NCI-H2171 treated with DMSO at 0.1 percent for 48 hours (cell line): ENCODE data around the gene FBLN7.
"Not testable (repeated sequence)": the region's sequence is repeated elsewhere in the genome, so short reads cannot be mapped to it uniquely, and the experiment has no call there.

Source experiments
- DNase-seq: peaks from one replicate; lab custom pipeline; 2025; lab: John Stamatoyannopoulos, UW

Gene FBLN7, protein sequence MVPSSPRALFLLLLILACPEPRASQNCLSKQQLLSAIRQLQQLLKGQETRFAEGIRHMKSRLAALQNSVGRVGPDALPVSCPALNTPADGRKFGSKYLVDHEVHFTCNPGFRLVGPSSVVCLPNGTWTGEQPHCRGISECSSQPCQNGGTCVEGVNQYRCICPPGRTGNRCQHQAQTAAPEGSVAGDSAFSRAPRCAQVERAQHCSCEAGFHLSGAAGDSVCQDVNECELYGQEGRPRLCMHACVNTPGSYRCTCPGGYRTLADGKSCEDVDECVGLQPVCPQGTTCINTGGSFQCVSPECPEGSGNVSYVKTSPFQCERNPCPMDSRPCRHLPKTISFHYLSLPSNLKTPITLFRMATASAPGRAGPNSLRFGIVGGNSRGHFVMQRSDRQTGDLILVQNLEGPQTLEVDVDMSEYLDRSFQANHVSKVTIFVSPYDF

DNA sequence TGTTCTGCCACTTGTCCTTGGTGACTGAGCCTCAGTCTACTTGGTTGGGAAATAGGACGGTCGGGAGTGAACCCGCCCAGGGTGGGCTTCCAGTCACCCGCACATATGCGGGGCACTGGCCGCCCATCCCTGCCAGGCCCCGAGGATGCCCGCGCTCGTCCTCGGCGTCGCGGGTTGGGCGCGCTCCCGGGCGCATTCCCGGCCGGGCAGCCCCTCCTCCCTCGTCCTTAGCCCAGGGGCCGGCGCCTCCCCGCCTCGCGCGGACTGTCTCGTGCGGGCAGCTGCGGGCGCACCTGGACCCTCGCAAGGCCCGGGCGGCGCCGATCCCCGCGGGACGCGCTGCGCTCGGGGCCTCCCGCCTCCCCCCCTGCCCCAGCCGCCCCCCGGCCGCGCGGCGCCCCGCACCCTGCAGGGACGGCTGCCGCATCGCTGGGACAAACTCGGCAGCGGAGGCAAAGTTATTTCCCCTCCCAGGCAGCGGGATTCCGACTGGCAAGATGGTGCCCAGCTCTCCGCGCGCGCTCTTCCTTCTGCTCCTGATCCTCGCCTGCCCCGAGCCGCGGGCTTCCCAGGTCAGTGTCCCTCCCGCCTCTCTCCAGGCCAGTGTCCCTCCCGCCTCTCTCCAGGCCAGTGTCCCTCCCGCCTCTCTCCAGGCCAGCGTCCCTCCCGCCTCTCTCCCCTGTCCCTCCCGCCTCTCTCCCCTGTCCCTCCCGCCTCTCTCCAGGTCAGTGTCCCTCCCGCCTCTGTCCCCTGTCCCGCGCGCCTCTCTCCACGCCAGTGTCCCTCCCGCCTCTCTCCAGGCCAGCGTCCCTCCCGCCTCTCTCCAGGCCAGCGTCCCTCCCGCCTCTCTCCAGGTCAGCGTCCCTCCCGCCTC is at the start of gene FBLN7:
FBLN7 (plus strand) TSS at position 227 of the 874 bp plus-strand sequence; CDS start at position 498, 271 bp downstream.
- no peak for DNase-seq

DNA sequence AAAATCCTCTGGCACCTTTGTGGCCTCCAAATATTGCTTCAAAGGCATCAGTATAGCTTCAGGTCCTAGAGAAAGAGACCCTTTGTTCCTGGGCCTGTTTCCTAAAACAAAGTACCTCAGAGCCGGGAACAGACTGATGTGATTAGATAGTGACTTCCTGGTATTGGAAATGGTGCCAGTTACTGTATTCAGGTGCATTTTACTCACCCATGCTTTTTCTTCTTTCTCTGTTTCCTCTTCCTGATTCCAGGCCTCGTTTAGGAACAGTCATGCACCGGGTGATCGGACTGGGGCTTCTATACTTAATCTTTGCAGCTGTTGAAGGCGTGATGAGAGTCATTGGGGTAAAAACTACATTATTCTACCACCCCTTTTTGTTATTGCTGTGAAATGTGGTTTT is 48.8 kb upstream of the FBLN7 start:
- no peak for DNase-seq

DNA sequence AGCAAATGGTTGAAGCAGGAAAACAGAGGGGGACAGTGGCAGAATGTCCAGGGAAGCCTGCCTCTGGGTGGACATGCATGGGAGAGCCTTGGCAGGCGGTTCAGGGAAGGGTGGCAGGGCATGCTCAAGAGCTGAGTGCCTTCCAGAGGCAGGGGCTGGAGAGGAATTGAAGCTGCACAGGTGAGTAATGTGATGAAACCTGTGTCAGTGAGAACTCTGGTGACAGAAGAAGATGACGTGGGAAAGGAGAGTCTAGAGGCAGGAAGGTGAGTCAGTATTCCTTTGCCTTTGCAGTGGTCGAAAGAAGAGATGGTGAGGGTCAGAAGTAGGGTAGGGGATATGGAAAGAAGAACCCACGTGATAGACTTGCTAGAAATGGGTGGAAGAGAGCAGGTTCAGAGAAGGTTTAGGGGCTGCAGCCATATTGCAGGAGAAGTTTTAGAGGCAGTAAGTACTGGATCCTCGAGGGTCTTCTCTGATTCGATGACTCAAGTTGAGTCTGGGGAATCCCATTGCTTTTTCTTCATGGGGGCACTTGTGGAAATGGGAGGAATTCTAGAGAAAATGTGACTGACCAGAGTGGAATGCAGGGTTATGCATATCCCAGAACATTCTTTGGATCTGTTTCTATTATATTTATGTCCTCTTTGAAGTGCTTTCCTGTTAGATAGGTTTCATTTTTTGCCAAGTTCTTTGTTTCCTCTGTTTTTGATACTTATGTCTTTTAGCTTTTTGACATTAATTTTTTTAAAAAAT is 45.7 kb upstream of the FBLN7 start:
- no peak for DNase-seq

DNA sequence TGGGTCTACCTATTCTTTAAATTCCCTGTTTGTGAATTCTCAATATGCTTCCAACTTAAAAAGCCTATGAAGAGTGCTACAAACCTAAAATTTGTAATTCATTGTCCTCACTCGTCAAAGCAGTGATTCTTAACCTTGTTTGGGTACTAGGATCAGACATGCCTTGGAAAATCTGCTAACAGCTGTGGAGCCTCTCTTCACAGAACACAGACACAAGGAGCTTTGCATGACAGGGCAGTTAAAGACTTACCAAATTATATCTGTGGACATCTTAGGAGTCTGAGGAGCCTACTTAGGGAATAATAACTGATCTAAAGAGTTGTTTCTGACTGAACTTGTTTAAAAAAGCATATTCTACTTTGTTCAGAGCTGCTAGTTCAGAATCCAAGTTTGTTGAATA is 45.0 kb upstream of the FBLN7 start:
- DNase-seq = no peak

DNA sequence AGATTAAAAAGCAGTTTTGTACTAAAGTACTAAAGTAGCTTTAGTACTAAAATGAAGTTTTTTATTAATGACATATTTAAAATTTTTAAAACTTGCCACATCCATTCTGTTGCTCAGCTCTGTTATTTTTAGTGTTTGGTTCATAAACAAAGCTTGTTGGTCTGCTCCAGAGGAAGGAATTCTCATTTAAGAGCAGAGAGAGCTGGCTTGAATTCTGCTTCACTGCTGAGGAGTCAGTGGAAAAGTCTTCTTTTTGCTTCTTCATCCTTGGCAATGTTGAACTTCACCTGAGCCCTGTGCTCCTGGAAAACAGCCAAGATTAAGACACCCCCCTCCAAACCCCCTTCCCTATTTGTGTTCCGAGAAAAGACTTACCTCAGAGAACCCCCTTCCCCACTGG is 42.5 kb upstream of the FBLN7 start:
- no peak for DNase-seq

DNA sequence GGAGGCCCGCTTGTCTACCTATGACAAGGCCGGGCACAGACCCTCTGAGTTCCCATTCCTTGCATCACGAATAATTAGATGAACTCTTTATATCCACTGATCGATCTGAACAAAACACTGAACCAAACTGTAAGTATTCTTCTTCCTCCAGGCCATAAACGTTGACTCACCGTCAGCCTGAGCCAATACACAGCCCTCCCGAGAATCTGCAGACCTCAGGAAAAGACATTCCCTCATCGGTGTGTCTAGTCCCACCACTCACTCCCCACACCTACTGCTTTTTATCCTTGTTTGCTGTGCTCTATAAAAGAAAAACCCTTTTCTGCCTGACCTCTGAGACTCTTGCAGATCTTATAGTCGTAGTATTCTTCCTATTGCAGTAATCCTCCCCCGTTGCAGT is 42.1 kb upstream of the FBLN7 start:
- no peak for DNase-seq

DNA sequence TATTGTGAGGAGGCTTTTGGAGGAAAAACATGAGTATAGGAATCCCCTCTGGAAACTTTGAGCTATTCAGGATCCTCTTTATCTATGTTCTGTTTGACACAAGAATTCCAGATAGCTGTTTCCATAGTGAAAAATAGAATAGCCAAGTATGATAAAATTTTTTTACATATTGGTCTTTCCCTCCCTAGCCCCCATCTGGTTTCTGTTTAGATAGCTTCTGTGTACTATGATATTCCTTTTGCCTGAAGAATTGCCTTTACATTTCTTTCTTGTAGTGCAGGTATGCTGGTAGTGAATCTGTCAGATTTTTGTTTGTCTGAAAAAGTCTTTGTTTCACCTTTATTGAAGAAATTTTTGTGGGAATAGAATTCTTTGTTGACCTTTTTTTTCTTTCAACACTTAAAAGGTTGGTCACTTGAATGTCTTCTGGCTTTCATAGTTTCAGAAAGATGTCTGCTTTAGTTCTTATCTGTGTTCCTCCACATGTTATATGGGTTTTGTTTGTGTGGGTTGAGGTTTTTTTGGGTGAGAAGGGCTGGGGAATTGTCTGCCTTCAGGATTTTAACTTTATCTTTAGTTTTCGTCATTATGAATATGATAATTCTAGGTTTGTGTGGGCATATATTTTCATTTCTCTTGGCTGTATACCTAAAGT is 29.9 kb upstream of the FBLN7 start:
- no peak for DNase-seq

DNA sequence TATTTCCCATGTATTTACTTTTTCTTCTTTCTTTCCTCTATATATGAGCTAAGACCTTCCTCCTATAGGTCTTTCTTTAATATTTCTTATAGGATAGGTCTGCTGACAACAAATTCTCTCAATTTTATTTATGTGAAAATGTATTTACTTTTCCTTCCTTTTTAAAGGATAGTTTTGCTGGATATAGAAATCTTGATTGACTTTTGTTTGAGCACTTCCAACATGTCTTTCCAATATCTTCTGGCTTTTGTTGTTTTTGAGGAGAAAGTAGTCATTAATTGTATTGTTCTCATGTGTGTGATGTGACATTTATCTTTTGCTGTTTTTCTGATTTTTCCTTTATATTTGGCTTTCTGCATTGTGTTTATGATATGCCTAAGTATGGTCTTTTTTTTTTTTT is 28.9 kb upstream of the FBLN7 start:
- no peak for DNase-seq

DNA sequence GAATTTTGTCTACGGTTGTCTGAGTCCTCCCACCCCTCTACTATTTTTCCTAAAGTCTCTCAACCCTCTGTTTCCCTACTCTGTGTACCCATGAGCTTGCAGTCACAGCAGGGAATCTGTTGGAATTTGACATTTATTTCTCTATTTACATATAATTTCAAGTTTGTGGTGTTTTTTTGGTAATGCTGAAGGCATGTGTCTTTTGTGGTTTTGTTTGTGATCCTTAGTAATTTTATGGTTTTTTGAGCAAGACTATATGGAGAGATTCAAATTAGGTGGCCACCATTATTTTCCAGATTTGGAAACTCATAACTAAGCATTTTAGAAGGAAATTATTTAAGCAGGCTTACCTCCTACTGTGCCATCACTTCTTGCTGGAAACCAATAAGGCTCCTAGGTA is 27.2 kb upstream of the FBLN7 start:
- DNase-seq = no peak

DNA sequence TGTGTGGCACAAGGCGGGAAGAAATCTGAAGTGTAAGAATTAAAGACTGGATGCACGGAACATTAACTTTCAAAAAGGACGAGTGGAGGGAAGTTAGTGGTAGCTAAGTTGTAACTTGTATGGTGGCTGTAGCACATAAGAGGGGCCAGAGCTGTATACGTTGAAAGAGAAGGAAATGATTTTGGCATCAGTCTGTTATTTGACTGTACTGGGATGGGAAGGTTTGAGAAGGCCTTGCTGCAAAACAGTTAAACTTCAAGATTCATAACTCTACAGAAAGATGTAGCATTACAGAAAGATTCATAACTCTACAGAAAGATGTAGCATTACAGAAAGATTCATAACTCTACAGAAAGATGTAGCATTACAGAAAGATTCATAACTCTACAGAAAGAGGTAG is 24.8 kb upstream of the FBLN7 start:
- not testable (repeated sequence) for DNase-seq

DNA sequence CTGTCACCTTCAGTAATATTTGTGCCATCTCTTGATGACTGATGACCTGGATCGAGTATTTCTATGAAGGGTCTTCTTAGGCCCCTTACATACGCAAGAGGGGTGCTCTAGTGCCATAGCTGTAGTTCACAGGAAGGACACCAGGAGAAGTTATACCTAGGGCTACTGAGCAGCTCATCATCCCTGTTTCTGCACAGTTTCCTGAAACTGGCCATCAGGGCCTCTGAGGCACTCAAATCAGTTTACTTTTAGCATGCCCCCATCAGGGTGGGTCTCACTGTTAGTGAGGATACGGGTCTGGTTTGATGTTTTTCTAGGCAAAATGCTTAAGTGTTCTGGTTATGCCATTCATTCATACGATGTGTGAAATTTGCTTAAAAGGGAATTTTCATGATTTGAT is 20.0 kb upstream of the FBLN7 start:
- no peak for DNase-seq

DNA sequence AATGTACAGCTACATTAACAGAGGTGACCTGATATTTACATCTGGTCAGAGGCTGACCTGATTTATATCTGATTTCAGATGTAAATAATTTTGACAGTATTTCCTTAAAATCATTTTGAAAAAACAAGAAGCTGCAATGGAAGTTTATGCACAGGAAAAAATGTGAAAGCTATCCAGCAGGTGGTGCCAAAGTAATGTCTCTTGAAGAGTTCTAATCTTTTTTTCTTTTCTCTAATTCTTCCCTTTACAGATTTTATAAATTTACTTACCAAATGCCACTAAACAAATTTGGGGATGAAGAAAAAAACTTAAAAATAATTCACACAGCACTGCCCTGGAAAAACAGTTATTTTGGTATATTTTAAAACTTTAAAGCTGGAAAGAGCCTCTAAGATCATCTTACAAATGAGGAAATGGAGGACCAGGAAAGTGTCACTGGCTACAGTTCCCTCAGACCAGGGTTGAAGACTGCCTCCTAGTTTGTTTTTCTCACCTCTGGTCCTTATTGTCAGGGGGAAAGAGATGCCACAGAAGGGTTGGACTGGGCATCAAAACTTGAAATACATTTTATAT is 16.4 kb upstream of the FBLN7 start:
- DNase-seq = peak; percentile 55

DNA sequence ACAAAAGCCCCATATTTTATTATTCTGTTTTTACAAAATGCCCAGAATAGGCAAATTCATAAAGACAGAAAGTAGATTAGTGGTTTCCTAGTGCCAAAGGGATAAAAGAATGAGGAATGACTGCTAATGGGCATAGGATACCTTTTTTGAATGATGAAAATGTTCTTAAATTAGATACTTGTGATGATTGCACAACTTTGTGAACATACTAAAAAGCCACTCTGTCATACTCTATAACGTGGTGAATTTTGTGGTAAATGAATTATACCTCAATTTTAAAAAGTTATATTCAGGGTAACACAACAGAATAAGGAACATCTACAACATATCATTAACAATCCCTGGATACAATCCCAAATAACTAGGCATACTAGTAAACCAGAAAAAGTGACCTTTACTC is 9.1 kb upstream of the FBLN7 start:
- no peak for DNase-seq

DNA sequence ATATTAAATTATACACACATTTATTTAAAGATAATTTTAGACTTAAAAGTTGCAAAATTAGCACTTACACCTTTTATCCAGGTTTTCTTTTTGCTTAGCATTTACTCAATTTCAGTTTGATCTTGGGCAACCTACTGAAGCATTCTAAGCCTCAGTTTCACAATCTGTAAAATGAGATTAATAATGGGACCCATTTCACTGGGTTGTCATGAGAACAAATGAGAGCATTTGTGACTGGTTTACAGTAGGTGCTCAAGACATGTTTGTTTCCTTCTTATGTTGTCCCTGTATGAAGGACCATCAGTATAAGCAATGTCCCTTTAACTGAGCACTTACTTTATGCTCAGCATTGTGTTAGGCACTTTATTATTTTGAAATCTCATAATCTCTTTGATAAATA is 4.8 kb upstream of the FBLN7 start:
- no peak for DNase-seq

DNA sequence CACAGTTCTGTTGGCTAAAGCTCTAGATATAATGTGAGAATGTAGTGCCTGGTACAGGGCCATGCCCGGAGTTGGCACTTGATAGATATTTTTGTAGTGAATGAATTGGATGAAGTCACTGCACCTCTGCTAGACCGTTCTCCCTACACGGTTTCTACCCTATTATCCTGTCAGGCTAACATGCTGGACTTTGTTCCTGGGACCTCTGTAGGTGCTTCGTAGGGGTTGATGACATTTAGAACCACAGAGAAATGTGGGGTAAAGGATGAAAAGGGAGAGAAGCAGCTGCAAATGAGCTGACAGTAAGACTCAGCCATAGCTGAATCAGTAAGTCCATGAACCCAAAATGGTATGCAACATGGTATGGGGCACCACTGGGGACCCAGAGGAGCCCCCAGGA is 4.1 kb upstream of the FBLN7 start:
- DNase-seq = no peak

DNA sequence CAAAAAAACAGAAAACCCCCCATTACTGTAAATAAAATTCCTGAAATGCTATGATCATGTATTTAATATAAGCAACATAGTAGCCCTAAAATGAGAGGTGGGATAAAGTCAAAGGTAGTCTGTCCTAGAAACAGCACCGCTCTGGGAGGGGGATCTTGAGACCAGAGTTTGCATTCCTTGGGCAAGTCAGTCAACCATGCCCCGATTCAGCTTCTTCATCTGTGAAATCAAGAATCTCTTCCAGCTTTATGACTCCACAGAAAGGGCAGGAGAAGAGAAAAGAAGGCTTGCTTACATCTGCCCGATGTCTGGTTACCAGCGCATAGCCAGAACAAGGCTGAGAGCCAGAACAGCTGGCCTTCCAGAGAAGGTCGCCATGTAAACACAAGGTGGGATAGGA is 2.1 kb upstream of the FBLN7 start:
- no peak for DNase-seq

DNA sequence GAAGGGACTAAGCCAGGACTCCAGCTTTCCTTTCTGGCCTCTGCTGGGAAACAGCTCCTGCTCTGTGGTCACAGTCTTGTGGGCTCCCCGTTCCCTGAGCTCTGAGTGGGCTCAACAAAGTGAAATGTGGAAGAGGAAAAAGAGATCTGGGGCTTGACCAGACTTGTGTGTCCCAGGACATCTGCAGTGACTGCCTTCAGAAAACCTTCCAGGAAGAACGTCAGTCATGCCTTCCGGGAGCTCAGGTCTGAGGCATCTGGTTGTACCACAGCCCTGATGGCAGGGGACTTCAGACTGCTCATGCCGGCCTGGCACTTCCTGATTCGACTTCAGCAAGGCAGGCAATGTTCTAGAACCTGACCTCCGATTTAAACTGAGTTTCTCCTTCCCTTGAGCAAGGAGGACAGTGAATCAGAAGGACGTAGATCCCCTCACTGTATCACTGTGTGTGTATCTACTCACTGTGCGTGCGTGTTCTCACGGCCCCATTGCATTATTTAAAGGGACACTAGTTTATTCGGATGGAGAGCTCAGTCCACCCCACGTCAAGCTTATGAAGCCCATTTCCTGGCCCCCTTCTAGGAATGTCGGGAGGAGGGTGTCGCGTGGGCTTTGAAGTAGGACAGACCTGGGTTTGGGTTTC is 548 bp upstream of the FBLN7 start:
- DNase-seq = no peak

DNA sequence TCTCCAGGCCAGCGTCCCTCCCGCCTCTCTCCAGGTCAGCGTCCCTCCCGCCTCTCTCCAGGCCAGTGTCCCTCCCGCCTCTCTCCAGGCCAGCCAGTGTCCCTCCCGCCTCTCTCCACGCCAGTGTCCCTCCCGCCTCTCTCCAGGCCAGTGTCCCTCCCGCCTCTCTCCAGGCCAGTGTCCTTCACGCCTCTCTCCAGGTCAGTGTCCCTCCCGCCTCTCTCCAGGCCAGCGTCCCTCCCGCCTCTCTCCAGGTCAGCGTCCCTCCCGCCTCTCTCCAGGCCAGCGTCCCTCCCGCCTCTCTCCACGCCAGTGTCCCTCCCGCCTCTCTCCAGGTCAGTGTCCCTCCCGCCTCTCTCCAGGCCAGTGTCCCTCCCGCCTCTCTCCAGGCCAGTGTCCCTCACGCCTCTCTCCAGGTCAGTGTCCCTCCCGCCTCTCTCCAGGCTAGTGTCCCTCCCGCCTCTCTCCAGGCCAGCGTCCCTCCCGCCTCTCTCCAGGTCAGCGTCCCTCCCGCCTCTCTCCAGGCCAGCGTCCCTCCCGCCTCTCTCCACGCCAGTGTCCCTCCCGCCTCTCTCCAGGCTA is 939 bp downstream of the FBLN7 start:
- DNase-seq = not testable (repeated sequence)

DNA sequence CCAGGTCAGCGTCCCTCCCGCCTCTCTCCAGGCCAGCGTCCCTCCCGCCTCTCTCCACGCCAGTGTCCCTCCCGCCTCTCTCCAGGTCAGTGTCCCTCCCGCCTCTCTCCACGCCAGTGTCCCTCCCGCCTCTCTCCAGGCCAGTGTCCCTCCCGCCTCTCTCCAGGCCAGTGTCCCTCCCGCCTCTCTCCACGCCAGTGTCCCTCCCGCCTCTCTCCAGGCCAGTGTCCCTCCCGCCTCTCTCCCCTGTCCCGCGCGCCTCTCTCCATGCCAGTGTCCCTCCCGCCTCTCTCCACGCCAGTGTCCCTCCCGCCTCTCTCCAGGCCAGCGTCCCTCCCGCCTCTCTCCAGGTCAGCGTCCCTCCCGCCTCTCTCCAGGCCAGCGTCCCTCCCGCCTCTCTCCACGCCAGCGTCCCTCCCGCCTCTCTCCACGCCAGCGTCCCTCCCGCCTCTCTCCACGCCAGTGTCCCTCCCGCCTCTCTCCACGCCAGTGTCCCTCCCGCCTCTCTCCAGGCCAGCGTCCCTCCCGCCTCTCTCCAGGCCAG is 1.5 kb downstream of the FBLN7 start:
- DNase-seq = not testable (repeated sequence)

DNA sequence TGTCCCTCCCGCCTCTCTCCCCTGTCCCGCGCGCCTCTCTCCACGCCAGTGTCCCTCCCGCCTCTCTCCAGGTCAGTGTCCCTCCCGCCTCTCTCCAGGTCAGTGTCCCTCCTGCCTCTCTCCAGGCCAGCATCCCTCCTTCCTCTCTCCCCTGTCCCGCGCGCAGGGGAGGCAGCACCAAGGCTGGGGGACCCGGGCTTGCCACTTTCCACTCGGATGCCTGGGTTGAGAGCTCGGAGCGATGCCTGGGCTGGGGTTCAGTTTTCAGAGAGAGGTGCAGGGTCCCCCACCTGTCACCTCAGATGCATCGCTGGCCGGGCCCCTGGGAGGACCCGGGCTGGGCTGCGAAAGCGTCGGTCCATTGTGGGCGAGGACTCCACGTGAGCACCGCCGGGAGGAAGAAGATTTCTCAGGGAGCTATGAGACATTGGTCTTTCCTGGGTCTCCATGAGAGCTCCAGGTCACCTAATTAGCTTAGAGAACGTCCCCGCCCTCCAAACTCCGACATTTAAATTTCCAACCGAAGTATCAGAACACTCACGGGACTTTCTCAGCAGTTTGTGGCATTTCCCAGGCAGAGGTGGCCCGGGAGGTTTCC is 2.1 kb downstream of the FBLN7 start:
- DNase-seq = no peak
